Measurements from ENCODE around the gene NOXA1.
"Not testable (repeated sequence)": the region's sequence is repeated elsewhere in the genome, so short reads cannot be mapped to it uniquely, and the experiment has no call there.

NOXA1 gene

DNA sequence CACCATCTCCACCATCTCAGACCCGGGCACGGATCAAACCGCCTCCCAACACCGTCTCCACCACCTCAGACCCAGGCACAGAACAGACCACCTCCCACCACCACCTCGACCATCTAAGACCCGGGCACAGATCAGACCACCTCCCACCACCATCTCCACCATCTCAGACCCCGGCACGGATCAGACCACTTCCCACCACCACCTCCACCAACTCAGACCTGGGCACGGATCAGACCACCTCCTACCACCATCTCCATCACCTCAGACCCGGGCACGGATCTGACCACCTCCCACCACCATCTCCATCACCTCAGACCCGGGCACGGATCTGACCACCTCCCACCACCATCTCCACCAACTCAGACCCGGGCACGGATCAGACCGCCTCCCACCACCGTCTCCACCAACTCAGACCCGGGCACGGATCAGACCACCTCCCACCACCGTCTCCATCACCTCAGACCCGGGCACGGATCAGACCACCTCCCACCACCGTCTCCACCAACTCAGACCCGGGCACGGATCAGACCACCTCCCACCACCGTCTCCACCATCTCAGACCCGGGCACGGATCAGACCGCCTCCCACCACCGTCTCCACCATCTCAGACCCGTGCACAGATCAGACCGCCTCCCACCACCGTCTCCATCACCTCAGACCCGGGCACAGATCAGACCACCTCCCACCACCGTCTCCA lies 43.3 kb downstream of the NOXA1 start:
- DNase-seq = not testable (repeated sequence)

DNA sequence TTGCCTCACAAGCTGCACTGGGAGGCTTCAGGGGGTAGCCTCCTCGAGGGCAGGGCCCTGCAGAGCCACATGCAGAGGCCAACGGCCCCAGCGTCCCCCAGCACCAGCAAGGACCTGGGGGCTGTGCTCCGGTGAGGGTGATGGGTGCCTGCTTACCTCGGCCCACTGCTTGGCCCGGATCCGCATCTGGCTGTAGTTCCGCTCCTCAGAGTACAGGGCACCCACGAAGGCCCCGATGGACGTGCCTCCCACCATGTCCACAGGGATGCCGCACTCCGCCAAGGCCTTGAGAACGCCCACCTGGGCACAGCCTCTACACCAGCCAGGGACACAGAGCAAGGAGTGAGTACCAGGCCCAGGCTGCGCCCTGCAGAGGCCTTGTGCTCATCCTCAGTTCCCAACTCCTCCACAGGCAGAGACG lies 44.0 kb downstream of the NOXA1 start:
- no peak for DNase-seq

DNA sequence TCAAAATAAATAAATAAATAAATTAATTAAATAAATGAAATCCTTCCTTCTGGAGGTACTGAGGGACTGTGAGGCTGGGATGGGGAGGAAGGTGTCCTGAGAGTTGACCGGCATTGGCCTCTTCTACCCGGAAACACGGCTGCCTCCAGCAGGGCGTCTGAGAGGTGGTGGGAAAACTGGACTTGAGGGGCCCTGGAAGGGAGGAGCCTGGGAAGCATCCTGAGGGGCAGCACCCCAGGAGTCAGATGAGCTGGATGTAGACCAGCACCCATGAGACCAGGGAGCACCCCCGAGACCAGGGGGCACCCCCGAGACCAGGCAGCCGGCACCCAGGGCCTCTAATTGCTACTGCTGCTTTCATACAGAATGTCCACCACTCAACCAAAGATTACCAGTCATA lies 44.7 kb downstream of the NOXA1 start:
- DNase-seq = no peak

DNA sequence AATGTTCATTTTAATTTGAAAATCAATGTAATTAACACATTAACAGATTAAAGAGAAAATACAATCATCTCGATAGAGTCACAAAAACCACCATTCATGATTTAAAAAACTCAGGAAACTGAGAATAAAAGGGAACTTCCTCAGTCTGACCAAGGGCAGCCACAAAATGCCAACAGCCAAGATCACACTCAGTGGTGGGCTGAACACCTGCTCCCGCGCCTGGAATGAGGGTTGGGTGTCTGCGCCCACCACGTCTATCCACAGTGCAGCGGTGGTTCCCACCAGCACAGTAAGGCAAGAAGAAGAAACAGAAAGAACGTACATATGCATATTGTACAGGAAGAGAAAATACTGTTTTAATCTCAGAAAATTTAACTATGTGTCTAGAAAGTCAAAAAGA lies 47.6 kb downstream of the NOXA1 start:
- DNase-seq = no peak

DNA sequence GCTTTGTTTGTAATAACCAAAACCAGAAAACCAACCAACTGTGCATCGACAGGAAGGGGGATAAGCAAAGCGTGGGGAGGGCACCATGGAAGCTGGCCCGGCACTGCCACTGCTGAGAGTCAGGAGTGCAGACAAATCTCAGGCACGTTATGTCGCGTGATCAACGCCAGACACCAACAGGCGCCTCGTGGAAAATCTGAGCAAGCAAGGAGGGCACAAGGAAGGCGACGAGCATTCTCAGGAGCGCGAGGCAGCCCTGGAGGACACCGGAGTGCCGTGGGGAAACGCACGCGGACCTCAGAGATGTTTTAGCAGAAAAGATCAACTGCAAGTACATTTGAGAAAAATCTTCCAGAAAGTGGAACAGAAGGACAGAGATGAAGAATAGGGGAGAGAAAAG lies 51.1 kb downstream of the NOXA1 start:
- DNase-seq = no peak

GRCh38 chr9:137475666-137476065 lies 52.5 kb downstream of the NOXA1 start:
- DNase-seq = no peak

DNA sequence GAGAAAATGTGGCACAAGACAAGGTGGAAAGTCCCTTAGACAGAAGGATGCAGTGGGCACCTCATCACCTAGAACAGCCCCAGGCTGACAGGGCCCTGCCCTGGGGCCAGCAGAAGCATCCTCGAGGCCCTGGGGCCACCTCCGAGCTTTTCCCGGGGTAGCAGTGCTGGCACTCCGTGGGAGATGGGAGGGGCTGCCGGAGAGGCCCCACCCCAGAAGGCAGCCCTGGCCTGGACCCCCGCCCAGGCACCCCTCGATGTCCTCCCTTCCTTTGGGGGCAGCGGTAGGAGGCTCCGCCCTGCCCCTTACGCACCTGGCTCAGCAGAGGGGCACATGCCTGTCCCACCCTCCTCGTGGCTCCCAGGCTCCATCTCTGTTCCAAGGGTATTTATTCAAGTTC lies 53.7 kb downstream of the NOXA1 start:
- no peak for DNase-seq

DNA sequence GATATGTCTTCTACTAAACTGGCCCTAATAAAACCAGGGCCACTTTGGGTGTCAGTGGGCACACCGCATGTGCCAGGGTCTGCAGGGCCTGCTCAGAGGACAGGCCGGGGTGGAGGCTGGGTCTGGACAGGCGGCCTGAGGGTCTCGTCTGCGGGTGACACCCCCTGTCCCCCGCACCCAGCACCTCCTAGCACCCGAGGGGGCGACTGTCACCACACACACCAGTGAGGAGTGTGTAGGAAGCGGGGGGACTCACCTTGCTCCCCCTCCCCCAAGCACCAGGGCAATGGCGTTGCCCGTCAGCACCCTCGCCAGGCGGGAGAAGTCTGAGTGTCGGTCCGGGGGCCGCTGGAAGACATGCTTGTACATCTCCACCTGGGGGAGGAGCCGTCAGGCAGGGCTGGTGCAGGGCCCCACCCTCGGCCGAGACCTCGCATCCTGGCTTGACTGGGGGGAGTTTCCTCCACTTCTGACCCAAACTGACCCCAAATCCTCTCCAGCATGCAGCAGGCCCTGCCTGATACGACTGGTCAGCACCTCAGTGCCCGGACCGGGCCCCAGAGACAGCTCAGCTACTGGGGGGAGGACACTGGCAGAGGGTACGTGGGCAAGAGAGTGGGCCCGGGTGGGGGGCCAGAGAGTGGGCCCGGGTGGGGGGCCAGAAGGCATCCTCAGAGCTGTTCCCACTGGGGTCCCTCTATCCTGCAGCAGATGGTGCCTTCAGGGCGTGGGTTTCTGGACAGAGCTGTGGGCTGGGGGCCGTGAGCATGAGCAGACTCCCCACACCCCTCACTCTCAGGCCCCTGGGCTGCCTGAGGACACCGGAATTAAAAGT lies 54.8 kb downstream of the NOXA1 start:
- DNase-seq = no peak

DNA sequence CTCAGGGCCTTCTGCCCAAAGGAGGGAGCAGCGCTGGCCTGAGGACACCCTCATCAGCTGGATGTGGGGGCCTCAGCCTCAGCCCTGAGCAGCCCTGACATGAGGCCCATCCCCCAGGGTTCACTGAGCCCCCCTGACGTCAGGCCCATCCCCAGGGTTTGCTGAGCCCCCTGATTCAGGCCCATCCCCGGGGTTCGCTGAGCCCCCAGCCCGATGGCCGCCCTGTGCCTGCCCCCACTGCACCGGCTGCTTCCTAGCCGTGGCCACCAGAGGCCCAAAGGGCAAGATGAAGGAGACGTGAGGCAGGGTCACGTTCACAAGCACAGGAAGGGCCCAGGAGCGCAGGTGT lies 55.4 kb downstream of the NOXA1 start:
- no peak for DNase-seq

DNA sequence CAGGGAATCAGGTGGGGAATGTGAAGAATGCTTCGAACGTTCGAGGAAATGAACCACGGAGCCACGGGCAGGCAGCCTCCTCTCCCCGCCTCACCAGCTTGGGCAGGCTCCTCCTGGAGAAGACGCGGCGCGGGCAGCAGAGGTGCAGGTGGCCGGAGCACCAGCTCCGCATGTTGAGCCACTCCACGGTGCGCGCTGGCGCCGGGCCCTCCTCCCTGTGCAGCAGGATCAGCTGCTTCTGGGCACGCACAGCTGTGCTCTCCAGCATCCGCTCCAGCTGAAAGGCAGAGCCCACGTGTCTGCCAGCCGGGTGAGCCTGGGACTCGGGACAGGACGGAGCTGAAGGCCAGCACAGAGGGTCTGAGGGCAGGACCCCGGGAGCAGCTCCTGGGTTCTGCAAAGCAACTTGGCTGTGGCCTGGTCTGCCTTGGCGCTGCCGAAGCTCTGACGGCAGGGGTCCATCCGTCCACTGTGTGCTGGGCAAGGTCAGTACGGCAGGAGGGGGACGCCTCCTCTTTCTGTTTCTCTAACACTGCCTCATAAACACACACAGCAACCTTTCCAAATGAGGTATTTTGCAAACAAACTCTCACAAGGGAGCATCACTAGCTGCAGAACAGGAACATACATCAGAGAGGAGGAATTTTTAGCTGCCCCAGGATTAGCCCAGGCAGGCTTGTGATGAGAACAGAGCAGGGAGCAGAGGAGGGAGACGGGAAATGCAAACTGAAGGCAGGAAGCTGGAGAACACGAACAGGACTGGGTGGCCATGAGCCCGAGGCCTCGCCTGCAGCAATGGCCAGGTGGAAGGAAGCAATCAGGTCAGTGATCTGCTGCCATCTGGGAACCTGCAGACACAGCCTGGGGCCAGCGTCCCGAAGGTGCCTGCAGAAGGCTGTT lies 56.0 kb downstream of the NOXA1 start:
- DNase-seq = no peak

DNA sequence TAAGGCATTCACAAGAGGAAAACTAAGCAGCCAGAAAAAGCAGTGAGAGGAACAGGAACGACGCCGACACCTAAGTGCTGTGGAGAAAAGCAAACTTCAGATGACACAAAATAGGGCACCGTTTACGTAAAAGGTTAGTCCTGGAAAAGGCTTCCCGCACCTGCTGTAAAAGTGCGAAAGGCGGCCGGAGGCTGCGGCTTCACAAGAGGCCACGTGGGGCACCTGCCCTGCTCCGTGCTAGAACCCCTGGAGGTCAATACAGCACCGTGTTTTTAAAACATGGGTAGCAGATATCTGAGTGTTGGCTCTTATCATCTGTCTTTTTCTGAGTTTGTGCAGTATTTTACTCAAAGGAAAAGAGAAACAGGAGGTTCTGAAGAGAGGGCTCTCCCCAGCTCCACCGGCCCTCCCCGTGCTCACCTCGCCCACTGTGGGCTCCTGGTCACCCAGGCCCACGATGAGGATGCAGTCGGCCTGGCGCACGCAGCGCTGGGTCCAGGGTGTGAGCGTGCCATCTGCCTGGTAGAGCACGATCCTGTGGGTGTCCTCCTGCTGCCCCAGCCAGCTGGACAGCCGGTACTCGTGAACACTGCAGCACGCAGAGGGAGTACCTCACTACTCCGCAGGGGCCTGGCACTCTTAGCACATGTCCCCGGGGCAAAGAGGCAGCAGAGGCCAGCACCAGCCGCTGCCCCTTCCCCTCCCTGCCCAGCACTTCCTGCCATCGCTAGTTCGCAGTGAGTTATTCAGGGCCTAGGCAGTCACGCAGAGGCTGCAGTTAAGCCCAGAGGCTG lies 56.9 kb downstream of the NOXA1 start:
- no peak for DNase-seq

- no peak for DNase-seq
Observed at GRCh38 chr9:137480686-137481683, 57.8 kb downstream of the NOXA1 start.

DNA sequence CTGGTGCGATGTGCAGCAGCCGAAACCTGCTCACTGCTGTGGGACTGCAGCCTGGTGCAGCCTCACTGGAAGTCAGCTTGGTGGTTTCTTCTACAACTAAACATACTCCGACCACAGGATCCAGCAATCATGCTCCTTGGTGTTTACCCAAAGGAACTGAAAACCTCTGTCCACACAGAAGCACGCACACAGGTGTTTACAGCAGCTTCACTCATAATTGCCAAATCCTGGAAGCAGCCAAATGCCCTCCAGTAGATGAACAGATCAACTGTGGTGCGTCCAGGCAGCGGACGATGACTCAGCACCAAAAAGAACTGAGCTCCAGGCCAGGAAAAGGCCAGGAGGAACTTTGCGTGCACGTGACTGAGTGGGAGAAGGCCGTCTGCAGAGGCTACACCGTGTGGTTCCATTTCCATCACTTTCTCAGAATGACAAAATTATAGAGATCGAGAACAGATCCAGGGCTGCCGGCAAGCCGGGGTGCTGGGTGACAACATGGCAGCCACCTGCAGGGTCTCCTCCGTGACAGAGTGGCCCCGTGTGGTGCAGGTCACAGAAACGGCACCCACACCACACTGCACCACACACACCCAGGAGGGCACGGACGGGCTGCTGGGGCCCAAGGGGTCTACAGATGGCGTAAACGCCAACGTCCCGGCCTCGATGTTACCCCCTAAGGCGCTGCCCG lies 59.0 kb downstream of the NOXA1 start:
- no peak for DNase-seq
